HG02763 (cell line): Measurements from ENCODE around the gene MEF2B.
"Not testable (repeated sequence)": the region's sequence is repeated elsewhere in the genome, so short reads cannot be mapped to it uniquely, and the experiment has no call there.

Experiments
- ATAC-seq: cut with Tn5 transposase; IDR thresholded peaks from one replicate; pipeline ENCODE4 v1.9.1; 2021; ENCODE audit warnings: mild to moderate bottlenecking, moderate library complexity; ENCODE audit not compliant: unreplicated experiment

Gene MEF2B

GRCh38 chr19:19132912-19133311, 37.2 kb downstream of the MEF2B start:
- no peak for ATAC-seq

GRCh38 chr19:19131989-19132388, 38.1 kb downstream of the MEF2B start:
- ATAC-seq, result no peak

GRCh38 chr19:19126102-19126501, 44.0 kb downstream of the MEF2B start:
- no peak for ATAC-seq

- no peak for ATAC-seq
Measured at GRCh38 chr19:19123386-19123785, 46.7 kb downstream of the MEF2B start.

- no peak for ATAC-seq
Measured at GRCh38 chr19:19122902-19123301, 47.2 kb downstream of the MEF2B start.

- ATAC-seq, result no peak
Measured at GRCh38 chr19:19121371-19121770, 48.7 kb downstream of the MEF2B start.

- ATAC-seq, result no peak
Measured at GRCh38 chr19:19120308-19121231, 49.5 kb downstream of the MEF2B start.

- ATAC-seq, result no peak
Measured at GRCh38 chr19:19119325-19120237, 50.5 kb downstream of the MEF2B start.

- no peak for ATAC-seq
Measured at GRCh38 chr19:19115954-19116353, 54.1 kb downstream of the MEF2B start.

- no peak for ATAC-seq
Measured at GRCh38 chr19:19113040-19113626, 56.9 kb downstream of the MEF2B start.

GRCh38 chr19:19111967-19112580, 58.0 kb downstream of the MEF2B start:
- ATAC-seq, result no peak

- no peak for ATAC-seq
Measured at GRCh38 chr19:19111136-19111835, 58.8 kb downstream of the MEF2B start.

GRCh38 chr19:19110410-19111135, 59.5 kb downstream of the MEF2B start:
- no peak for ATAC-seq

- ATAC-seq, result no peak
Measured at GRCh38 chr19:19109601-19110000, 60.5 kb downstream of the MEF2B start.

- no peak for ATAC-seq
Measured at GRCh38 chr19:19107654-19108053, 62.4 kb downstream of the MEF2B start.

GRCh38 chr19:19106938-19107337, 63.1 kb downstream of the MEF2B start:
- not testable (repeated sequence) for ATAC-seq

- ATAC-seq, result no peak
Measured at GRCh38 chr19:19106056-19106551, 64.0 kb downstream of the MEF2B start.

GRCh38 chr19:19105365-19106055, 64.6 kb downstream of the MEF2B start:
- ATAC-seq, result no peak

- ATAC-seq, result no peak
Measured at GRCh38 chr19:19103167-19103566, 66.9 kb downstream of the MEF2B start.
